Measurements from ENCODE around the gene SPATA18.
"Not testable (repeated sequence)": the region's sequence is repeated elsewhere in the genome, so short reads cannot be mapped to it uniquely, and the experiment has no call there.

The SPATA18 gene

GRCh38 chr4:52071791-52072546 lies 20.9 kb downstream of the SPATA18 start:
- no peak for TF ChIP-seq CTCF (IDR thresholded peaks at IDR 0.05; ENCODE audit: low read depth, low read length)

GRCh38 chr4:52076731-52077130 lies 25.6 kb downstream of the SPATA18 start:
- DNase-seq (ENCODE audit: extremely low read depth, low read depth) = no peak

More at GRCh38 chr4:52071791-52072546, 20.9 kb downstream of the SPATA18 start:
- no peak for DNase-seq (ENCODE audit: extremely low read depth, low read depth)

GRCh38 chr4:52079659-52080058 lies 28.6 kb downstream of the SPATA18 start:
- TF ChIP-seq CTCF (IDR thresholded peaks at IDR 0.05; ENCODE audit: low read depth, low read length) = no peak
- DNase-seq (ENCODE audit: extremely low read depth, low read depth) = no peak

More at GRCh38 chr4:52076731-52077130, 25.6 kb downstream of the SPATA18 start:
- no peak for TF ChIP-seq CTCF (IDR thresholded peaks at IDR 0.05; ENCODE audit: low read depth, low read length)

DNA sequence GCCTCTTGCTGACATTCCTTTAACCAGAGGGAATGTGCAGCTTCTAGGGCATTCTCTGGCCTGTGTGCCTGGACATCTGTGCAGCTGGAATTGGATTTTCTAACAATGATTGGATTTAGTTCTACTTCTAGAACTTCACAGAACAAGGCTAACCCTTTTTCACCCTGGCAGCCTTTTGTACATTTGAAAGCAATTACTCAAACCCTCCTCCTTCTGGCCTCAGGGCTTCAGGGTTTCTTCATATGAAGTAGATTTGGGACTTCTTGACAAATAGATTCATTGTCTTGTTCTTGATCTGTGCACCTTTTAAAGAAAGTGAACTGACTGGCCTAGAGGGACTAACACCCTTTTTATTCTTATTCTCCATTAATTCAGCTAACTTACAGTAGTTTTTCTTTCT lies 30.1 kb downstream of the SPATA18 start:
- DNase-seq (ENCODE audit: extremely low read depth, low read depth) = no peak
- no peak for TF ChIP-seq CTCF (IDR thresholded peaks at IDR 0.05; ENCODE audit: low read depth, low read length)

GRCh38 chr4:52086425-52086824 lies 35.3 kb downstream of the SPATA18 start:
- DNase-seq (ENCODE audit: extremely low read depth, low read depth) = not testable (repeated sequence)

- DNase-seq (ENCODE audit: extremely low read depth, low read depth) = no peak
- no peak for TF ChIP-seq CTCF (IDR thresholded peaks at IDR 0.05; ENCODE audit: low read depth, low read length)
Observed at GRCh38 chr4:52091801-52092200, 40.7 kb downstream of the SPATA18 start.

GRCh38 chr4:52093466-52093865 lies 42.4 kb downstream of the SPATA18 start:
- no peak for DNase-seq (ENCODE audit: extremely low read depth, low read depth)
- TF ChIP-seq CTCF (IDR thresholded peaks at IDR 0.05; ENCODE audit: low read depth, low read length) = no peak
